ENCODE measurements around the gene DCST2. TPM values are rescaled to one million over a fixed set of nuclear protein-coding genes. Genes with fewer than 3 reads are reported as not detected.
A peak's percentile ranks its signal among the peaks of the same experiment; 100 is the strongest.

DCST2 gene
- total and polyA plus RNA-seq, 9 of the 15 experiments (the other 6 are each of a cell fraction or from before 2014, with no cell fraction given): 0.09 to 0.49 (median 0.11) TPM; not detected in 3

- TF ChIP-seq, protein P1, sequence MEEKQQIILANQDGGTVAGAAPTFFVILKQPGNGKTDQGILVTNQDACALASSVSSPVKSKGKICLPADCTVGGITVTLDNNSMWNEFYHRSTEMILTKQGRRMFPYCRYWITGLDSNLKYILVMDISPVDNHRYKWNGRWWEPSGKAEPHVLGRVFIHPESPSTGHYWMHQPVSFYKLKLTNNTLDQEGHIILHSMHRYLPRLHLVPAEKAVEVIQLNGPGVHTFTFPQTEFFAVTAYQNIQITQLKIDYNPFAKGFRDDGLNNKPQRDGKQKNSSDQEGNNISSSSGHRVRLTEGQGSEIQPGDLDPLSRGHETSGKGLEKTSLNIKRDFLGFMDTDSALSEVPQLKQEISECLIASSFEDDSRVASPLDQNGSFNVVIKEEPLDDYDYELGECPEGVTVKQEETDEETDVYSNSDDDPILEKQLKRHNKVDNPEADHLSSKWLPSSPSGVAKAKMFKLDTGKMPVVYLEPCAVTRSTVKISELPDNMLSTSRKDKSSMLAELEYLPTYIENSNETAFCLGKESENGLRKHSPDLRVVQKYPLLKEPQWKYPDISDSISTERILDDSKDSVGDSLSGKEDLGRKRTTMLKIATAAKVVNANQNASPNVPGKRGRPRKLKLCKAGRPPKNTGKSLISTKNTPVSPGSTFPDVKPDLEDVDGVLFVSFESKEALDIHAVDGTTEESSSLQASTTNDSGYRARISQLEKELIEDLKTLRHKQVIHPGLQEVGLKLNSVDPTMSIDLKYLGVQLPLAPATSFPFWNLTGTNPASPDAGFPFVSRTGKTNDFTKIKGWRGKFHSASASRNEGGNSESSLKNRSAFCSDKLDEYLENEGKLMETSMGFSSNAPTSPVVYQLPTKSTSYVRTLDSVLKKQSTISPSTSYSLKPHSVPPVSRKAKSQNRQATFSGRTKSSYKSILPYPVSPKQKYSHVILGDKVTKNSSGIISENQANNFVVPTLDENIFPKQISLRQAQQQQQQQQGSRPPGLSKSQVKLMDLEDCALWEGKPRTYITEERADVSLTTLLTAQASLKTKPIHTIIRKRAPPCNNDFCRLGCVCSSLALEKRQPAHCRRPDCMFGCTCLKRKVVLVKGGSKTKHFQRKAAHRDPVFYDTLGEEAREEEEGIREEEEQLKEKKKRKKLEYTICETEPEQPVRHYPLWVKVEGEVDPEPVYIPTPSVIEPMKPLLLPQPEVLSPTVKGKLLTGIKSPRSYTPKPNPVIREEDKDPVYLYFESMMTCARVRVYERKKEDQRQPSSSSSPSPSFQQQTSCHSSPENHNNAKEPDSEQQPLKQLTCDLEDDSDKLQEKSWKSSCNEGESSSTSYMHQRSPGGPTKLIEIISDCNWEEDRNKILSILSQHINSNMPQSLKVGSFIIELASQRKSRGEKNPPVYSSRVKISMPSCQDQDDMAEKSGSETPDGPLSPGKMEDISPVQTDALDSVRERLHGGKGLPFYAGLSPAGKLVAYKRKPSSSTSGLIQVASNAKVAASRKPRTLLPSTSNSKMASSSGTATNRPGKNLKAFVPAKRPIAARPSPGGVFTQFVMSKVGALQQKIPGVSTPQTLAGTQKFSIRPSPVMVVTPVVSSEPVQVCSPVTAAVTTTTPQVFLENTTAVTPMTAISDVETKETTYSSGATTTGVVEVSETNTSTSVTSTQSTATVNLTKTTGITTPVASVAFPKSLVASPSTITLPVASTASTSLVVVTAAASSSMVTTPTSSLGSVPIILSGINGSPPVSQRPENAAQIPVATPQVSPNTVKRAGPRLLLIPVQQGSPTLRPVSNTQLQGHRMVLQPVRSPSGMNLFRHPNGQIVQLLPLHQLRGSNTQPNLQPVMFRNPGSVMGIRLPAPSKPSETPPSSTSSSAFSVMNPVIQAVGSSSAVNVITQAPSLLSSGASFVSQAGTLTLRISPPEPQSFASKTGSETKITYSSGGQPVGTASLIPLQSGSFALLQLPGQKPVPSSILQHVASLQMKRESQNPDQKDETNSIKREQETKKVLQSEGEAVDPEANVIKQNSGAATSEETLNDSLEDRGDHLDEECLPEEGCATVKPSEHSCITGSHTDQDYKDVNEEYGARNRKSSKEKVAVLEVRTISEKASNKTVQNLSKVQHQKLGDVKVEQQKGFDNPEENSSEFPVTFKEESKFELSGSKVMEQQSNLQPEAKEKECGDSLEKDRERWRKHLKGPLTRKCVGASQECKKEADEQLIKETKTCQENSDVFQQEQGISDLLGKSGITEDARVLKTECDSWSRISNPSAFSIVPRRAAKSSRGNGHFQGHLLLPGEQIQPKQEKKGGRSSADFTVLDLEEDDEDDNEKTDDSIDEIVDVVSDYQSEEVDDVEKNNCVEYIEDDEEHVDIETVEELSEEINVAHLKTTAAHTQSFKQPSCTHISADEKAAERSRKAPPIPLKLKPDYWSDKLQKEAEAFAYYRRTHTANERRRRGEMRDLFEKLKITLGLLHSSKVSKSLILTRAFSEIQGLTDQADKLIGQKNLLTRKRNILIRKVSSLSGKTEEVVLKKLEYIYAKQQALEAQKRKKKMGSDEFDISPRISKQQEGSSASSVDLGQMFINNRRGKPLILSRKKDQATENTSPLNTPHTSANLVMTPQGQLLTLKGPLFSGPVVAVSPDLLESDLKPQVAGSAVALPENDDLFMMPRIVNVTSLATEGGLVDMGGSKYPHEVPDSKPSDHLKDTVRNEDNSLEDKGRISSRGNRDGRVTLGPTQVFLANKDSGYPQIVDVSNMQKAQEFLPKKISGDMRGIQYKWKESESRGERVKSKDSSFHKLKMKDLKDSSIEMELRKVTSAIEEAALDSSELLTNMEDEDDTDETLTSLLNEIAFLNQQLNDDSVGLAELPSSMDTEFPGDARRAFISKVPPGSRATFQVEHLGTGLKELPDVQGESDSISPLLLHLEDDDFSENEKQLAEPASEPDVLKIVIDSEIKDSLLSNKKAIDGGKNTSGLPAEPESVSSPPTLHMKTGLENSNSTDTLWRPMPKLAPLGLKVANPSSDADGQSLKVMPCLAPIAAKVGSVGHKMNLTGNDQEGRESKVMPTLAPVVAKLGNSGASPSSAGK (IDR thresholded peaks at IDR 0.05): peak; percentile 94
- TF ChIP-seq TBL1XR1 (IDR thresholded peaks at IDR 0.05; ENCODE audit: low read length in 2 of 2) (0 out of 4 replicates have a peak, but pooled peaks of 1 of the 2 experiments have one; percentile 45), SAFB2 (IDR thresholded peaks at IDR 0.05; ENCODE audit: borderline replicate concordance, low read depth, low read length, severe bottlenecking) (no peak), ZNF444 (CRISPR knock-in tag; IDR thresholded peaks at IDR 0.05) (no peak)
- TF ChIP-seq, protein P2, sequence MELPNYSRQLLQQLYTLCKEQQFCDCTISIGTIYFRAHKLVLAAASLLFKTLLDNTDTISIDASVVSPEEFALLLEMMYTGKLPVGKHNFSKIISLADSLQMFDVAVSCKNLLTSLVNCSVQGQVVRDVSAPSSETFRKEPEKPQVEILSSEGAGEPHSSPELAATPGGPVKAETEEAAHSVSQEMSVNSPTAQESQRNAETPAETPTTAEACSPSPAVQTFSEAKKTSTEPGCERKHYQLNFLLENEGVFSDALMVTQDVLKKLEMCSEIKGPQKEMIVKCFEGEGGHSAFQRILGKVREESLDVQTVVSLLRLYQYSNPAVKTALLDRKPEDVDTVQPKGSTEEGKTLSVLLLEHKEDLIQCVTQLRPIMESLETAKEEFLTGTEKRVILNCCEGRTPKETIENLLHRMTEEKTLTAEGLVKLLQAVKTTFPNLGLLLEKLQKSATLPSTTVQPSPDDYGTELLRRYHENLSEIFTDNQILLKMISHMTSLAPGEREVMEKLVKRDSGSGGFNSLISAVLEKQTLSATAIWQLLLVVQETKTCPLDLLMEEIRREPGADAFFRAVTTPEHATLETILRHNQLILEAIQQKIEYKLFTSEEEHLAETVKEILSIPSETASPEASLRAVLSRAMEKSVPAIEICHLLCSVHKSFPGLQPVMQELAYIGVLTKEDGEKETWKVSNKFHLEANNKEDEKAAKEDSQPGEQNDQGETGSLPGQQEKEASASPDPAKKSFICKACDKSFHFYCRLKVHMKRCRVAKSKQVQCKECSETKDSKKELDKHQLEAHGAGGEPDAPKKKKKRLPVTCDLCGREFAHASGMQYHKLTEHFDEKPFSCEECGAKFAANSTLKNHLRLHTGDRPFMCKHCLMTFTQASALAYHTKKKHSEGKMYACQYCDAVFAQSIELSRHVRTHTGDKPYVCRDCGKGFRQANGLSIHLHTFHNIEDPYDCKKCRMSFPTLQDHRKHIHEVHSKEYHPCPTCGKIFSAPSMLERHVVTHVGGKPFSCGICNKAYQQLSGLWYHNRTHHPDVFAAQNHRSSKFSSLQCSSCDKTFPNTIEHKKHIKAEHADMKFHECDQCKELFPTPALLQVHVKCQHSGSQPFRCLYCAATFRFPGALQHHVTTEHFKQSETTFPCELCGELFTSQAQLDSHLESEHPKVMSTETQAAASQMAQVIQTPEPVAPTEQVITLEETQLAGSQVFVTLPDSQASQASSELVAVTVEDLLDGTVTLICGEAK (IDR thresholded peaks at IDR 0.05): peak; percentile 73; the same call in 1 of the 2 replicates
- TF ChIP-seq, protein P2 (CRISPR knock-in tag; IDR thresholded peaks at IDR 0.05): no peak
Measured at GRCh38 chr1:155050560-155051341, 17.2 kb upstream of the DCST2 start, which contains the start of gene ADAM15 (continued).

All from K562 (cell line).